ENCODE measurements around the gene WDR45B.
"Not testable (repeated sequence)": the region's sequence is repeated elsewhere in the genome, so short reads cannot be mapped to it uniquely, and the experiment has no call there.

WDR45B gene

GRCh38 chr17:82658796-82659452, 10.7 kb upstream of the WDR45B start:
- no peak overlapping the region for H3K4me3 ChIP-seq (ENCODE audit: low read depth, low read length)
- in situ Hi-C loops (cut with HindIII; ENCODE audit: low sequenced_read_pairs): no loop called here
- TF ChIP-seq CTCF (IDR thresholded peaks at IDR 0.05; ENCODE audit: low read depth, low read length, missing control alignments): no peak
- DNase-seq (ENCODE audit: low read depth): no peak

GRCh38 chr17:82658331-82658730, 10.1 kb upstream of the WDR45B start:
- TF ChIP-seq CTCF (IDR thresholded peaks at IDR 0.05; ENCODE audit: low read depth, low read length, missing control alignments): no peak
- no peak for DNase-seq (ENCODE audit: low read depth)
- no peak overlapping the region for H3K4me3 ChIP-seq (ENCODE audit: low read depth, low read length)
- in situ Hi-C loops (cut with HindIII; ENCODE audit: low sequenced_read_pairs): no loop called here

DNA sequence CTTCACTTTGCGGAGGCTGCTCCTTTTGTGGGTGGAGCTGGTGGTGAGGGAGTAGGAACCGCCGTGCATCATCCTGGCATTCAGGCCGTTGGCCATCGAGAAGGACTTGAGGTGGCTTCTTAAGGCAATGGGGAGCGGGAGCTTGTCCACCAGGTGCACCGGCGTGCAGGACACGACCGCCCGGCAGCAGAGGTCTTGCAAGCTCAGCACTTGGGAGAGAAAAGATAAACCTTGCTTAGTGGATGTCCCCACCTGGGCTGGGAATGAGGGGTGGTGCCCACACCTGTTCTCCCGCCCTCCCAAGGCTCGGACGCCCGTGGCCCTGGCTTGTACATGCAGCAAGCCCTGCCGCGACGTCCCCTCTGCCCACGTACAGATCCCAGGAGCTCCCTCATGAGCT, 9.7 kb upstream of the WDR45B start:
- in situ Hi-C loops (cut with HindIII; ENCODE audit: low sequenced_read_pairs): no loop called here
- no peak for DNase-seq (ENCODE audit: low read depth)
- H3K4me3 ChIP-seq (ENCODE audit: low read depth, low read length): no peak overlapping the region
- no peak for TF ChIP-seq CTCF (IDR thresholded peaks at IDR 0.05; ENCODE audit: low read depth, low read length, missing control alignments)

GRCh38 chr17:82656266-82656665, 8.0 kb upstream of the WDR45B start:
- in situ Hi-C loops (cut with HindIII; ENCODE audit: low sequenced_read_pairs): no loop called here
- H3K4me3 ChIP-seq (ENCODE audit: low read depth, low read length): no peak overlapping the region
- no peak for TF ChIP-seq CTCF (IDR thresholded peaks at IDR 0.05; ENCODE audit: low read depth, low read length, missing control alignments)
- no peak for DNase-seq (ENCODE audit: low read depth)

GRCh38 chr17:82655523-82655922, 7.3 kb upstream of the WDR45B start:
- no peak for DNase-seq (ENCODE audit: low read depth)
- TF ChIP-seq CTCF (IDR thresholded peaks at IDR 0.05; ENCODE audit: low read depth, low read length, missing control alignments): no peak
- H3K4me3 ChIP-seq (ENCODE audit: low read depth, low read length): no peak overlapping the region
- in situ Hi-C loops (cut with HindIII; ENCODE audit: low sequenced_read_pairs): no loop called here

DNA sequence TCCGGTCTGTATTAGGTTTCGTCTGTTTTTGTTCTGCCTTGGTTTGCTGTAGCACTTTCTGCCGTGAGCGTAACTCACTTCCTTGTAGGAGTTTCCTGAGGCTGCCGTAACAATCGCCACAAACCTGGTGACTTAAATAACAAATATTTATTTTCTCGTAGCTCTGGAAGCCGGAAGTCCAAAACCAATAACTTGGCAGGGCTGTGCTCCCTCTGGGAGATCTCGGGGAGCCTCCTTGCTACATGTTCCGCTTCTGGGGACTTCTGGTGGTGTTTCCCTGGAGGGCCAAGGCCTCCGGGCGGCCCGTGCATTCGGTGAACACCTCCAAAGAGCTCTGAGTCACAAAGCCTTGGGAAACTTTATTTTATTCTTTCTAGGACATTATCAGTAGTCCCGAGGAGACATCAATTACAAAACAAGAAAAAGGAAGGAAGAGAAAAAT, 6.8 kb upstream of the WDR45B start:
- in situ Hi-C loops (cut with HindIII; ENCODE audit: low sequenced_read_pairs): no loop called here
- TF ChIP-seq CTCF (IDR thresholded peaks at IDR 0.05; ENCODE audit: low read depth, low read length, missing control alignments): no peak
- no peak for DNase-seq (ENCODE audit: low read depth)
- no peak overlapping the region for H3K4me3 ChIP-seq (ENCODE audit: low read depth, low read length)

GRCh38 chr17:82654611-82655010, 6.4 kb upstream of the WDR45B start:
- H3K4me3 ChIP-seq (ENCODE audit: low read depth, low read length); in situ Hi-C loops (cut with HindIII; ENCODE audit: low sequenced_read_pairs); DNase-seq (ENCODE audit: low read depth): not testable (repeated sequence)
